Measurements from ENCODE around the gene DCTPP1. TPM values are rescaled to one million over a fixed set of nuclear protein-coding genes. Genes with fewer than 3 reads are reported as not detected.

The DCTPP1 gene
- total and polyA plus RNA-seq, 2 of the 13 experiments (the other 11 are each of a cell fraction or from before 2014, with no cell fraction given): 54.8 to 74.4 TPM

DNA sequence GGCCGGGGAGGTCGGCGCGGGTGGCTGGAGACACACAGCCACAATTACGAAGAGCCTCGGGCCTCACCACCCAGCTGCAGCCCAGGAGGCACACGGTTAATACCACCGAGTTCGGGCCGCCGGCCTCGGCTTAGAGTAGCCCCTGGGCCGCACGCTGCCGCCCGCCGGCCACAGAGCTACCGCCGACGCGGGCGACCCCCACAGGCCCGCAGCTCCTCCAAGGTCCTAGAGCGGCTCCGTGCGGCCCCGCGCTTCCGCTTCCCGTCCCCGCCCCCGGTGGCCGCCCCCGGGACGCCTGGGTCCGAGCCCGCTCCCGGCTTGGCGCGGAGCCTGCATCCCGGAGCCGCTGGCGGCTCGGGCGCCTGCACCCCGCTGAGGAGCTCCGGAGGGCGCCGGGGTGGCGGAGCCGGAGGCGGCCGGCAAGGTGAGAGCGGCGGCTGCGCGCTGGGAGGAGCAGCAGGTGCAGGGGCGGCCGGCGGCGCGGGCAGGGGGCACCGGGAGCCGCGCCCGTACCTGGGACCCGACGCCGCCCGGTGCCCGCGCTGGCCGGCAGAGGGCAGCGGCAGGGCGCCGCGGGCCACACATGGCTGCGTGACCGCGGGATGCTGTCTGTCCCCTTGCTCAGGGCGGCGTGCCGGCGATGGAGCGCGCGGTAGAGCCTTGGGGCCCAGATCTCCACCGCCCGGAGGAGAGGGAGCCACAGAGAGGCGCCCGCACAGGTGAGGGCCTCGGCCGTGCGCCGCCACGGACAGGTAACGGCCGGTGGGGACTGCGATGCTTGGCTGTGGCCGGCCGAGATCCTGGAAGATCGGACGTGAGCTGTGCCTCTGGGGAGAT lies 34.5 kb downstream of the DCTPP1 start, which contains the start of gene ZNF48 (continued):
- no peak for TF ChIP-seq ZNF609 (CRISPR knock-in tag; IDR thresholded peaks at IDR 0.05; ENCODE audit: borderline replicate concordance)
- TF ChIP-seq MED1 (CRISPR knock-in tag; IDR thresholded peaks at IDR 0.05): peak; percentile 78; the same call in 1 of the 2 replicates
- TF ChIP-seq SMARCE1 (IDR thresholded peaks at IDR 0.05; ENCODE audit: borderline replicate concordance): no peak
- TF ChIP-seq ETV5 (CRISPR knock-in tag; IDR thresholded peaks at IDR 0.05; ENCODE audit: borderline replicate concordance): peak; percentile 83
- TF ChIP-seq ZNF557 (CRISPR knock-in tag; IDR thresholded peaks at IDR 0.05): no peak; the same call in 1 of the 2 replicates
- TF ChIP-seq FOXO4 (CRISPR knock-in tag; conservative IDR thresholded peaks at IDR 0.05): no peak
- peak; percentile 64 for TF ChIP-seq ZNF343 (CRISPR knock-in tag; IDR thresholded peaks at IDR 0.05)
- TF ChIP-seq CBFB (CRISPR knock-in tag; IDR thresholded peaks at IDR 0.05): peak; percentile 79
- no peak for TF ChIP-seq JUN (CRISPR knock-in tag; IDR thresholded peaks at IDR 0.05)
- TF ChIP-seq KLF6 (CRISPR knock-in tag; IDR thresholded peaks at IDR 0.05): peak; percentile 9; the same call in 1 of the 2 replicates
- TF ChIP-seq EZH2 (conservative IDR thresholded peaks at IDR 0.05; ENCODE audit: low read depth, low read length): no peak
- TF ChIP-seq, protein P1, sequence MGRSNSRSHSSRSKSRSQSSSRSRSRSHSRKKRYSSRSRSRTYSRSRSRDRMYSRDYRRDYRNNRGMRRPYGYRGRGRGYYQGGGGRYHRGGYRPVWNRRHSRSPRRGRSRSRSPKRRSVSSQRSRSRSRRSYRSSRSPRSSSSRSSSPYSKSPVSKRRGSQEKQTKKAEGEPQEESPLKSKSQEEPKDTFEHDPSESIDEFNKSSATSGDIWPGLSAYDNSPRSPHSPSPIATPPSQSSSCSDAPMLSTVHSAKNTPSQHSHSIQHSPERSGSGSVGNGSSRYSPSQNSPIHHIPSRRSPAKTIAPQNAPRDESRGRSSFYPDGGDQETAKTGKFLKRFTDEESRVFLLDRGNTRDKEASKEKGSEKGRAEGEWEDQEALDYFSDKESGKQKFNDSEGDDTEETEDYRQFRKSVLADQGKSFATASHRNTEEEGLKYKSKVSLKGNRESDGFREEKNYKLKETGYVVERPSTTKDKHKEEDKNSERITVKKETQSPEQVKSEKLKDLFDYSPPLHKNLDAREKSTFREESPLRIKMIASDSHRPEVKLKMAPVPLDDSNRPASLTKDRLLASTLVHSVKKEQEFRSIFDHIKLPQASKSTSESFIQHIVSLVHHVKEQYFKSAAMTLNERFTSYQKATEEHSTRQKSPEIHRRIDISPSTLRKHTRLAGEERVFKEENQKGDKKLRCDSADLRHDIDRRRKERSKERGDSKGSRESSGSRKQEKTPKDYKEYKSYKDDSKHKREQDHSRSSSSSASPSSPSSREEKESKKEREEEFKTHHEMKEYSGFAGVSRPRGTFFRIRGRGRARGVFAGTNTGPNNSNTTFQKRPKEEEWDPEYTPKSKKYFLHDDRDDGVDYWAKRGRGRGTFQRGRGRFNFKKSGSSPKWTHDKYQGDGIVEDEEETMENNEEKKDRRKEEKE (IDR thresholded peaks at IDR 0.05): no peak
- TF ChIP-seq, protein P2, sequence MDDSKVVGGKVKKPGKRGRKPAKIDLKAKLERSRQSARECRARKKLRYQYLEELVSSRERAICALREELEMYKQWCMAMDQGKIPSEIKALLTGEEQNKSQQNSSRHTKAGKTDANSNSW (CRISPR knock-in tag; IDR thresholded peaks at IDR 0.05; ENCODE audit: borderline replicate concordance): no peak
- TF ChIP-seq, protein P3, sequence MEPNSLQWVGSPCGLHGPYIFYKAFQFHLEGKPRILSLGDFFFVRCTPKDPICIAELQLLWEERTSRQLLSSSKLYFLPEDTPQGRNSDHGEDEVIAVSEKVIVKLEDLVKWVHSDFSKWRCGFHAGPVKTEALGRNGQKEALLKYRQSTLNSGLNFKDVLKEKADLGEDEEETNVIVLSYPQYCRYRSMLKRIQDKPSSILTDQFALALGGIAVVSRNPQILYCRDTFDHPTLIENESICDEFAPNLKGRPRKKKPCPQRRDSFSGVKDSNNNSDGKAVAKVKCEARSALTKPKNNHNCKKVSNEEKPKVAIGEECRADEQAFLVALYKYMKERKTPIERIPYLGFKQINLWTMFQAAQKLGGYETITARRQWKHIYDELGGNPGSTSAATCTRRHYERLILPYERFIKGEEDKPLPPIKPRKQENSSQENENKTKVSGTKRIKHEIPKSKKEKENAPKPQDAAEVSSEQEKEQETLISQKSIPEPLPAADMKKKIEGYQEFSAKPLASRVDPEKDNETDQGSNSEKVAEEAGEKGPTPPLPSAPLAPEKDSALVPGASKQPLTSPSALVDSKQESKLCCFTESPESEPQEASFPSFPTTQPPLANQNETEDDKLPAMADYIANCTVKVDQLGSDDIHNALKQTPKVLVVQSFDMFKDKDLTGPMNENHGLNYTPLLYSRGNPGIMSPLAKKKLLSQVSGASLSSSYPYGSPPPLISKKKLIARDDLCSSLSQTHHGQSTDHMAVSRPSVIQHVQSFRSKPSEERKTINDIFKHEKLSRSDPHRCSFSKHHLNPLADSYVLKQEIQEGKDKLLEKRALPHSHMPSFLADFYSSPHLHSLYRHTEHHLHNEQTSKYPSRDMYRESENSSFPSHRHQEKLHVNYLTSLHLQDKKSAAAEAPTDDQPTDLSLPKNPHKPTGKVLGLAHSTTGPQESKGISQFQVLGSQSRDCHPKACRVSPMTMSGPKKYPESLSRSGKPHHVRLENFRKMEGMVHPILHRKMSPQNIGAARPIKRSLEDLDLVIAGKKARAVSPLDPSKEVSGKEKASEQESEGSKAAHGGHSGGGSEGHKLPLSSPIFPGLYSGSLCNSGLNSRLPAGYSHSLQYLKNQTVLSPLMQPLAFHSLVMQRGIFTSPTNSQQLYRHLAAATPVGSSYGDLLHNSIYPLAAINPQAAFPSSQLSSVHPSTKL (CRISPR knock-in tag; IDR thresholded peaks at IDR 0.05): peak; percentile 54; the same call in 1 of the 2 replicates
- TF ChIP-seq ATAD3A (CRISPR knock-in tag; IDR thresholded peaks at IDR 0.05): no peak

All from HepG2 (cell line).